ENCODE measurements around the gene ZHX3. TPM values are rescaled to one million over a fixed set of nuclear protein-coding genes. Genes with fewer than 3 reads are reported as not detected.

ZHX3 gene
- total and polyA plus RNA-seq, 9 donors: 5.7 to 11.4 (median 7.8) TPM

DNA sequence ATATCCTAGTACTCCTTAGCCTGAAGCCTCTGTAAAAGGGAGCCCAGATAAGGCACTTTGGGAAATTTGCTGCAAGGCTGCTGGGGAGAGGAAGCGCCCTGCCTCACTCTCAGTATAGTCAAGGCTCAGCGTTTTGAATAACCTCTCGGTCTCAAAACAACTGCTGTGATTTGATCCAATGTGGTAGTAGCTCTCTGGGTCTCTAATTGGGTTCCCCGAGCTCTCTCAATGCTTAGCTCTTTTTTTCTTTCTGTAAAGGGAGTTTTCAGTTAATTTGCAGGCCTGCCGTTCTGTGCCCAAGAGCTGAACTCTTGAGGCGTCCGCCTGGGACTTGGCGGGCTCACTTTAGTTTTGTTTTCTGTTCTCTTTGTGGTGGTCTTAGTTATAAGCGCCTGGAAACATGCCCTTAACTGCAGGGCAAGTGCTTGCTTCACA lies 41.2 kb downstream of the ZHX3 start:
- no peaks in the 10 kb centered on the region for H3K9me3 ChIP-seq (replicated peaks; ENCODE audit: control insufficient read depth, low read depth, low read length)
- DNase-seq: peak; percentile 37
- 56% methylated on average over 3 of the region's 9 CpGs for WGBS (ENCODE audit: insufficient coverage)
- no peaks in the 10 kb centered on the region for H3K36me3 ChIP-seq (ENCODE audit: control insufficient read depth, insufficient read depth, low read length)
- no peak overlapping the region for H3K4me3 ChIP-seq (ENCODE audit: low read length)
- H3K27ac ChIP-seq (ENCODE audit: low read length): peak overlapping the region; percentile 26
- no peaks in the 10 kb centered on the region for H3K27me3 ChIP-seq (ENCODE audit: control insufficient read depth, insufficient read depth, low read length)
- no peaks in the 10 kb centered on the region for H3K4me1 ChIP-seq (ENCODE audit: control insufficient read depth, insufficient read depth, low read length)

DNA sequence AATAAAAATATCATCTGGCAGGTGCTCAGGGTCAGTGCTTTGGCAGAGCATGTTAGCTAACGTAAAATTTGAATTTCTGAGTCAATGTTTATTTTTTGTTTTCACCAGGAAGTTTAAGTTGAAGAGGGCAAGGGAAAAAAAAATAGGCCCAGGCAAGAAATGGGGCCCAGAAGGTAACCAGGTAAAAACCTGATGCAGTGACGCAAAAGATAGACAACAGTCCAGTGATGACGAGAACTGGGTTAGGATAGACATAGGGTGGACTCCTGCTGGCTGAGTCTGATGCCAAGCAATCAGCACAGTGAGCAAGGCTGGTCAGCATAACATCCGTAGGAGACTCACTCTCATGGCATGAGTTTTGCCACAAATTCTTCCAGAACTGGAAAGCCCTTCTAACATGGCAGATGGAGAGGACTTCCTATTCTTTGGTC lies 42.2 kb downstream of the ZHX3 start:
- 71% methylated on average over 4 of the region's 4 CpGs for WGBS (ENCODE audit: insufficient coverage)
- no peaks in the 10 kb centered on the region for H3K27me3 ChIP-seq (ENCODE audit: control insufficient read depth, insufficient read depth, low read length)
- H3K4me3 ChIP-seq (ENCODE audit: low read length): no peak overlapping the region
- no peaks in the 10 kb centered on the region for H3K4me1 ChIP-seq (ENCODE audit: control insufficient read depth, insufficient read depth, low read length)
- no peaks in the 10 kb centered on the region for H3K36me3 ChIP-seq (ENCODE audit: control insufficient read depth, insufficient read depth, low read length)
- H3K9me3 ChIP-seq (replicated peaks; ENCODE audit: control insufficient read depth, low read depth, low read length): no peaks in the 10 kb centered on the region
- H3K27ac ChIP-seq (ENCODE audit: low read length): no peak overlapping the region
- peak; percentile 18 for DNase-seq

DNA sequence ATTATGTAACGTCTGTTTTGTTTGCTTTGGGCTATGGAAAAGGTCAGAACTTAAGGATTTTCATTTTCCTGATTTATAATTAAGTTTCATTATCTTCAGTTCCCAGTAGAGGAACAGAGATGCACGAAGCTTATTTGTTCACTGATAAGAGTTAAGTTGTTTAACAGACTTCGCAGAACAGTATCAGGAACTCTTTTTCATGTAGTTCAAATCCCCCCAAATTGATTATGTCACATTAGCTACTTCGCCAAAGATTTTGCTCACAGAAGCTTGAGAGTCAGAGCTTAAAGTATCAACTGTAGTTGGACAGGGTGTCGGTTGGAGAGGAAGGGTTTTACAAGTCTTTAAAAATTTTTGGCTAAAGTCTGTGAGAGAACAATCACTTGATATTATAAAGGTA lies 43.4 kb downstream of the ZHX3 start:
- peak; percentile 22 for DNase-seq
- Histone ChIP-seq H3K9me3 (replicated peaks; ENCODE audit: control insufficient read depth, low read depth, low read length) (no peaks in the 10 kb centered on the region), H3K36me3 (ENCODE audit: control insufficient read depth, insufficient read depth, low read length) (no peaks in the 10 kb centered on the region), H3K27ac (ENCODE audit: low read length) (no peak overlapping the region), H3K27me3 (ENCODE audit: control insufficient read depth, insufficient read depth, low read length) (no peaks in the 10 kb centered on the region), H3K4me1 (ENCODE audit: control insufficient read depth, insufficient read depth, low read length) (no peaks in the 10 kb centered on the region), H3K4me3 (ENCODE audit: low read length) (no peak overlapping the region)
- no CpG with 5 or more reads among the region's 5 CpGs for WGBS (ENCODE audit: insufficient coverage)

DNA sequence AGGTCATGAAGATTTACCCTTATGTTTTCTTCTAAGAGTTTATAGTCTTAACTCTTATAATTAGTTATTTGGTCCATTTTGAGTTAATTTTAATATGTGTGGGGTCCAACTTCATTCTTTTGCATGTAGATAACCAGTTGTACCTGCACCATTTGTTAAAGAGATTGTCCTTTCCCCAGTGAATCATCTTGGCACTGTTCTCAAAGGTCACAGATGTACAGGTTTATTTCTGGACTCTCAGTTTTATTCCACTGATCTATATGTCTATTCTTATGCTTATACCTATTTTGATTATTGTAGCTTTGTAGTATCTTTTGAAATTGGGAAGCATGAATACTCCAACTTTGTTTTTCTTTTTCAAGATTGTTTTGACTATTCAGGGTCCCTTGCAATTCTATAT lies 44.1 kb downstream of the ZHX3 start:
- Histone ChIP-seq H3K27me3 (ENCODE audit: control insufficient read depth, insufficient read depth, low read length) (no peaks in the 10 kb centered on the region), H3K36me3 (ENCODE audit: control insufficient read depth, insufficient read depth, low read length) (no peaks in the 10 kb centered on the region), H3K4me1 (ENCODE audit: control insufficient read depth, insufficient read depth, low read length) (no peaks in the 10 kb centered on the region), H3K27ac (ENCODE audit: low read length) (no peak overlapping the region), H3K9me3 (replicated peaks; ENCODE audit: control insufficient read depth, low read depth, low read length) (no peaks in the 10 kb centered on the region), H3K4me3 (ENCODE audit: low read length) (no peak overlapping the region)
- no peak for DNase-seq

DNA sequence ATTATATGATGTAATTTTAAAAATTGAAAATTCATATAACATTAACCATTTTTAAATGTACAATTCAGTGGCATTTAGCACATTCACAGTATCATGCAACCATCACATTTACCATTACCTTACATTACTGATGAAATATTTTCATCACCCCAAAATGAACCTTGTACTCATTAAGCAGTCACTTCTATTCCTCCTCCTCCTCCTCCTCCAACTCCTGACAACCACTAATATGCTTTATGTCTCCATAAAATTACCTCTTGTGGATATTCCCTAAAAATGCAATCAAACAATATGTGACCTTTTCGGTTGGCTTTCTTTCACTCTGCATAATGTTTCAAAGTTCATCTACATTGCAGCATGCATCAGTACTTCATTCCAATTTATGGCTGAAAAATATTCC lies 45.2 kb downstream of the ZHX3 start:
- Histone ChIP-seq H3K27me3 (ENCODE audit: control insufficient read depth, insufficient read depth, low read length) (no peaks in the 10 kb centered on the region), H3K4me1 (ENCODE audit: control insufficient read depth, insufficient read depth, low read length) (no peaks in the 10 kb centered on the region), H3K36me3 (ENCODE audit: control insufficient read depth, insufficient read depth, low read length) (no peaks in the 10 kb centered on the region), H3K9me3 (replicated peaks; ENCODE audit: control insufficient read depth, low read depth, low read length) (no peaks in the 10 kb centered on the region), H3K4me3 (ENCODE audit: low read length) (no peak overlapping the region), H3K27ac (ENCODE audit: low read length) (no peak overlapping the region)
- DNase-seq: no peak
- WGBS (ENCODE audit: insufficient coverage): no CpG with 5 or more reads among the region's 1 CpG

DNA sequence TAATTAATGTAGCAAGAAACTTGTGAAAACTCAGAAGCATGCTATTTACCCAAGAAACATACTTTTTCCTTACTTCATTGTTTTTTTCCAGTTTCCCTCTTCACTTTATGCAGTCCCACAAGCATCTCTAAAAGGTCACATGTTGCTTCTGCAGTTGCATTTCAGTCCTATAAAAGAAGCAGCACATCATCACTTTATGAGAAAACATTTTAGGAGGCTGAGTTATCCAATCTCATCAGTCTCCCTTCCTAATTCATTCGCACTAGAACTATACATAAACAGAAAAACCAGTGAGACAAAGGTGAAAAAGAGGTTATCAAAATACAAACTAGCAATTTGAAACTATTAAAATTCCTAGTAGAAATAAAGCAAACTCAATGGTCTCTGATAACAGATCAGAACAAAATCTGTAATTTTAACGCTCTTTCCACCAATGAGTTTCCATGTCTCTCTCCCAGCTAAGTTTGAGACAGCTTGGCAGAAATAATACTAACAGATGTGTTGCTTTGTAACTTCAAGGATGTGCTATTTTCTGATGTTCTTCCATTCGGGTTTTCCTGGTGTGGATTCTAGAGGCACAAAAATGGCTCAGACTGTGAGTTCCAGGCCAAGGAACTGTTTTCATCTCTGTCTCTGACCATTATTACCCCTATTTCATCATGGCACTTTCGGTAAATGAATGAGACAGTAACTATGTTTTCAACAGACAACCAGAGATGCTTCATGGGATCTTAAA lies 48.4 kb downstream of the ZHX3 start:
- WGBS (ENCODE audit: insufficient coverage): no CpG with 5 or more reads among the region's 4 CpGs
- Histone ChIP-seq H3K9me3 (replicated peaks; ENCODE audit: control insufficient read depth, low read depth, low read length) (no peaks in the 10 kb centered on the region), H3K27ac (ENCODE audit: low read length) (no peak overlapping the region), H3K4me3 (ENCODE audit: low read length) (no peak overlapping the region), H3K27me3 (ENCODE audit: control insufficient read depth, insufficient read depth, low read length) (no peaks in the 10 kb centered on the region), H3K36me3 (ENCODE audit: control insufficient read depth, insufficient read depth, low read length) (no peaks in the 10 kb centered on the region), H3K4me1 (ENCODE audit: control insufficient read depth, insufficient read depth, low read length) (no peaks in the 10 kb centered on the region)
- no peak for DNase-seq

DNA sequence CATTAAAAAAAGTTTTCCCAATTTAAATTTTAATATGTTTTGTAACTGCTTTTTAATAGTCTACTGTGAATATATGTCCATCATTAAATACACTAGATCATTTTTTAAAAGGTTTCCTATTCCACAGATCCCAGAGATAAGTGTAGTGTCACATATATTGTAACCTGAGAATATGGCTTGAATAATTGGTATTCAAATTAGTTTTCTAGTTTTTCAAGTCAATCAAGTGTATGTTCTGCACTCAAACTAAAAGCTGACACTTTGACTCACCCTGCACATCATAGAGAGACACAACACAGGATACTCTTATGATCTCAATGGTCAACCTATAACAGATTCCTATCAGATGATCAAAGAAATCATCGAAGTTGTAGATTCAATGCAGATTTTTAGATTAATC lies 49.1 kb downstream of the ZHX3 start:
- whole genome bisulfite sequencing (ENCODE audit: insufficient coverage): no CpG with 5 or more reads among the region's 1 CpG
- Histone ChIP-seq H3K9me3 (replicated peaks; ENCODE audit: control insufficient read depth, low read depth, low read length) (no peaks in the 10 kb centered on the region), H3K27me3 (ENCODE audit: control insufficient read depth, insufficient read depth, low read length) (no peaks in the 10 kb centered on the region), H3K27ac (ENCODE audit: low read length) (no peak overlapping the region), H3K4me1 (ENCODE audit: control insufficient read depth, insufficient read depth, low read length) (no peaks in the 10 kb centered on the region), H3K4me3 (ENCODE audit: low read length) (no peak overlapping the region), H3K36me3 (ENCODE audit: control insufficient read depth, insufficient read depth, low read length) (no peaks in the 10 kb centered on the region)
- no peak for DNase-seq

DNA sequence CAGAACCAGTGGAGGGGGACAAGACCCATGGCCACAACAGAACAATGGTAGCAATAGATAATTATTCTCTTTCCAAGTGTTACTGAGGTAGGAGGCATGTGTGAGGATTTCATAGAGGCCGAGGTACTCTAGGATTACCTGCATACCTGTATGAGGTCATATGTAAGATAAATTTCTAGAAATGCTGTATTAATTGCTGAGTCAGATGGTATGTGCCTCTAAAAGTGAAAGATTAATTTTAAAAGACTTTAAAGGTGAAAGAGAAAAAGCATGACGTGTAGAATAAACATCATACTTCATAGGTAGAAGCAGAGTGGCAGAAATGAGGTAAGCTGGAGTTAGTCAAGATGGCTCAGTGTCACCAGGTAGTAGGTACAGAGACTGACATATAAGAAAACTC lies 51.6 kb downstream of the ZHX3 start:
- no peak overlapping the region for H3K27ac ChIP-seq (ENCODE audit: low read length)
- DNase-seq: no peak
- H3K4me3 ChIP-seq (ENCODE audit: low read length): no peak overlapping the region
- no peaks in the 10 kb centered on the region for H3K4me1 ChIP-seq (ENCODE audit: control insufficient read depth, insufficient read depth, low read length)
- WGBS (ENCODE audit: insufficient coverage): no CpG with 5 or more reads among the region's 2 CpGs
- H3K9me3 ChIP-seq (replicated peaks; ENCODE audit: control insufficient read depth, low read depth, low read length): no peaks in the 10 kb centered on the region
- H3K27me3 ChIP-seq (ENCODE audit: control insufficient read depth, insufficient read depth, low read length): no peaks in the 10 kb centered on the region
- no peaks in the 10 kb centered on the region for H3K36me3 ChIP-seq (ENCODE audit: control insufficient read depth, insufficient read depth, low read length)

DNA sequence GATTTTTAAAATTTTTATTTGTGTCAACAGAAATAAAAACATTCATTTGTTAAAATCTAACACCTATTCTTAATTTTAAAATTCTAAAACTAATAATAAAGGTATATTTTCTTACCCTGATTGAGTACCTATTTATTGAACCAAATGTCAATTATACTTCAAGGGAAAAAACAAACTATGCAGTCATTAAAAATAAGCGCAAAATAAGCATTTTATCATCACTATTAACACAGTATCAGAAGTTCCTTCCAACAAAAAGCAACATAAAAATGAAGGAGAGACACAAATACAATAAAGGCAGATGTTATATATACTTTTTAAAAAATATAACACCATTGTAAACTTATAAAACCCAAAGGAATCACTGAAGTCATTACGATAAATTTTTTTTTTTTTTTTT lies 52.7 kb downstream of the ZHX3 start:
- WGBS (ENCODE audit: insufficient coverage): 100% methylated on average over 1 of the region's 2 CpGs
- H3K36me3 ChIP-seq (ENCODE audit: control insufficient read depth, insufficient read depth, low read length): no peaks in the 10 kb centered on the region

DNA sequence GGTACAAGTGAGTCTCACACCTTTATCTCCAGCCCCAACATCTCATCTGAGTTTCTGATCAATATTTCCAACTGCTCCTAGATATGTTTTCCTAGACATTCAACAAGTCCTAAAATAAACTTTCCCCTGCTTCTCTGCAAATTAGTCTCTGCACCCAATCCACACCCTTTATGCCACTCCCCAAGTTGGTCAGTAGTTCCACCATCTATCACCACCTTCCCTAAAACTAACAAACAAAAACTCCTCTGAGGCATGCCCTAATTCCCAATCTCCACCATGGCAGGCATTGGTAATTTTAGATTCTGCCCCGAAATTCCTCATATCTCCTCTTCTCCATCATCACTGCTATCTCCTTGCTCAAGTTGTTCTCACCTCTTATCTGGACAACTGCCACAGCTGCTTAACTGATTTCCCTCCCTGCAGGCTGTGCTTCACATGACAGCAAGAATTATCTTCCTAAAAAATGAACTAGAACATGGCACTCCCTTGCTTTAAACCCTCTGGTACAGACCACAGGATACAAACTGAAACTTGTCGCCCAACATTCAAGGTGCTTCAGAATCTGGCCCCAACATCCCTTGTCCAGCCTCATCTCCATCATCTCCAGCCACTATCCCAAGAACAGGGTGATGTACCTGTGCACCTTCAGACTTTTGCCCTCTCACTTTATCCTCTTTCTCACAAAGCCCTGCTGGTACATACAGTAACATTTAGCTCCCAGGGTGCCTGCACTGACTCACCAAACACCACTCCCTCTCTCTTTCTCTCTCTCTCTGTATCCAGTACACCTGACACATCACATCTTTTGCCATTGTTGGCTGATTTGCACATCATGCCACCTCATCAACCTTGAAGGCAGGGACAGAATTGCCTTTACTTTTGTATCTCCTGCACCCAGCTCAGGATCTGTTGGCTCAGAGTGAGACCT lies 55.5 kb downstream of the ZHX3 start:
- H3K9me3 ChIP-seq (replicated peaks; ENCODE audit: control insufficient read depth, low read depth, low read length): no peaks in the 10 kb centered on the region
- H3K4me1 ChIP-seq (ENCODE audit: control insufficient read depth, insufficient read depth, low read length): no peaks in the 10 kb centered on the region
- H3K27me3 ChIP-seq (ENCODE audit: control insufficient read depth, insufficient read depth, low read length): no peaks in the 10 kb centered on the region
- H3K36me3 ChIP-seq (ENCODE audit: control insufficient read depth, insufficient read depth, low read length): no peaks in the 10 kb centered on the region
- no peak overlapping the region for H3K4me3 ChIP-seq (ENCODE audit: low read length)
- DNase-seq: no peak
- 90% methylated on average over 2 of the region's 2 CpGs for WGBS (ENCODE audit: insufficient coverage)
- H3K27ac ChIP-seq (ENCODE audit: low read length): no peak overlapping the region

More for the DNA sequence above, 52.7 kb downstream of the ZHX3 start:
- Histone ChIP-seq H3K27ac (ENCODE audit: low read length) (no peak overlapping the region), H3K9me3 (replicated peaks; ENCODE audit: control insufficient read depth, low read depth, low read length) (no peaks in the 10 kb centered on the region), H3K27me3 (ENCODE audit: control insufficient read depth, insufficient read depth, low read length) (no peaks in the 10 kb centered on the region), H3K4me3 (ENCODE audit: low read length) (no peak overlapping the region), H3K4me1 (ENCODE audit: control insufficient read depth, insufficient read depth, low read length) (no peaks in the 10 kb centered on the region)
- DNase-seq: no peak

All from muscle of leg (tissue), 11 donors.